ENCODE measurements around the gene KCMF1.

- TF ChIP-seq CTCF (IDR thresholded peaks at IDR 0.05; ENCODE audit: insufficient read depth, low read length, poor library complexity, severe bottlenecking) (no peak), EZH2phosphoT487 (conservative IDR thresholded peaks at IDR 0.05; ENCODE audit: low read length) (no peak)
Measured at GRCh38 chr2:84940831-84941412, 30.0 kb upstream of the KCMF1 start.
